HG02571 (cell line): ENCODE results near the gene PKP3.
"Not testable (repeated sequence)": the region's sequence is repeated elsewhere in the genome, so short reads cannot be mapped to it uniquely, and the experiment has no call there.

Experiments
- ATAC-seq: cut with Tn5 transposase; IDR thresholded peaks from one replicate; pipeline ENCODE4 v1.9.1; 2021; ENCODE audit warnings: mild to moderate bottlenecking, moderate library complexity; ENCODE audit not compliant: unreplicated experiment

PKP3 gene

DNA sequence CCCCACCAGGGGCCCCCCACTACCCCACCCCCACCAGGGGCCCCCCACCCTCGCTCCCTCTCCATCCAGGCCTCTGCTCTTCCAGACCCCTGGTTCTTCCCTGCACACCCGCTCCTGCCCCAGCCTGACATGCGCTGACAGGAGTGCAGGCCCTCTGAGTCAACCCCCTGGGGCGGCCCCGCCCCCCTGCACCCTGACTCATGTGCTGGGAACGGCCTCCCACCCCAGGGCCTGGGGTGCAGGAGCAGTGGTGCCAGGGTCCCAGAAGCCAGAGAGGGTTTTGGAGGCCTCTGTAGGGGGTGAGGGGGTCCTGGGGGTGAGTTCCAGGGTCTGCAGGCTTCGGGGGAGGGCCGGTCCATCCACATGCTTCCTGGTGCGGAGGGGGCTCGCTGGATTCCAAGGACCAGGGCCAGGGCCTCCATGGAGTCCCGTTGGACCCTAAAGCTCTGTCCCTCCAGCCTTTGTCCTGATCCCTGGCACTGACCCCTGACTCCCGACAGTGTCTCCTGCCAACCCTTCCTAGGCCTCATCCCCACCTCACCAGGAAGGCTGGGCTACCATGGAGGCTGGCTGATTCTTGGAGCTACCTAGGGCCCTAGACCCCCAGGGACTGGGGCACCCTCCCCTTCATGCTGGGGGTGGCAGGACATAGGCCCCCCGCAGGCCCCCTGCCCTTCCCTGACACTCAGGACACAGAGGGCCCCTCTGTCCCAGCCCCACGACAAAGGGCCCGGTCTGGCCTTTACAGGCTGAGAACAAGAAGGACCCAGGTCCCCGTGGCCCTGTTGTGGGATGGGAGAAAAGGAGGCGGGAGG, 583 bp upstream of the PKP3 start:
- no peak for ATAC-seq

GRCh38 chr11:394858-395655, 1.0 kb downstream of the PKP3 start:
- no peak for ATAC-seq

GRCh38 chr11:395866-396265, 1.9 kb downstream of the PKP3 start:
- ATAC-seq: no peak

- no peak for ATAC-seq
Measured at GRCh38 chr11:396511-396947, 2.5 kb downstream of the PKP3 start.

GRCh38 chr11:396948-397548, 3.0 kb downstream of the PKP3 start:
- ATAC-seq: no peak

- no peak for ATAC-seq
Measured at GRCh38 chr11:398826-399225, 4.8 kb downstream of the PKP3 start.

- no peak for ATAC-seq
Measured at GRCh38 chr11:399731-400211, 5.8 kb downstream of the PKP3 start.

DNA sequence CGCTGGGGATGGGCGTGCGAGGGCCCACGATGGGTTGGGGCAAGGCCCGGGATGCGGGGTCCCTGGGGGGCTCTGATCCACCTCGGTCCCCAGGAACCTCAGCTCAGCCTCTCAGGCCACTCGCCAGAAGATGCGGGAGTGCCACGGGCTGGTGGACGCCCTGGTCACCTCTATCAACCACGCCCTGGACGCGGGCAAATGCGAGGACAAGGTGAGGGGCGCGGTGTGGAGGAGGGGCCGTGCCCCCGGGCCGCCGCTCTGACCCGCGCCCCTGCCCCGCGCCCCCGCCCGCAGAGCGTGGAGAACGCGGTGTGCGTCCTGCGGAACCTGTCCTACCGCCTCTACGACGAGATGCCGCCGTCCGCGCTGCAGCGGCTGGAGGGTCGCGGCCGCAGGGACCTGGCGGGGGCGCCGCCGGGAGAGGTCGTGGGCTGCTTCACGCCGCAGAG, 6.3 kb downstream of the PKP3 start:
- ATAC-seq: no peak

DNA sequence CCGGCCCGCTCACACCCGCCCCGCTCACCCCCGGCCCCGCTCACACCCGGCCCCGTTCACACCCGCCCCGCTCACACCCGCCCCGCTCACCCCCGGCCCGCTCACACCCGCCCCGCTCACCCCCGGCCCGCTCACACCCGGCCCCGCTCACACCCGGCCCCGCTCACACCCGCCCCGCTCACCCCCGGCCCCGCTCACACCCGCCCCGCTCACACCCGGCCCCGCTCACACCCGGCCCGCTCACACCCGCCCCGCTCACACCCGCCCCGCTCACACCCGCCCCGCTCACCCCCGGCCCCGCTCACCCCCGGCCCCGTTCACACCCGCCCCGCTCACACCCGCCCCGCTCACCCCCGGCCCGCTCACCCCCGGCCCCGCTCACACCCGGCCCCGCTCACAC, 7.2 kb downstream of the PKP3 start:
- ATAC-seq: not testable (repeated sequence)

DNA sequence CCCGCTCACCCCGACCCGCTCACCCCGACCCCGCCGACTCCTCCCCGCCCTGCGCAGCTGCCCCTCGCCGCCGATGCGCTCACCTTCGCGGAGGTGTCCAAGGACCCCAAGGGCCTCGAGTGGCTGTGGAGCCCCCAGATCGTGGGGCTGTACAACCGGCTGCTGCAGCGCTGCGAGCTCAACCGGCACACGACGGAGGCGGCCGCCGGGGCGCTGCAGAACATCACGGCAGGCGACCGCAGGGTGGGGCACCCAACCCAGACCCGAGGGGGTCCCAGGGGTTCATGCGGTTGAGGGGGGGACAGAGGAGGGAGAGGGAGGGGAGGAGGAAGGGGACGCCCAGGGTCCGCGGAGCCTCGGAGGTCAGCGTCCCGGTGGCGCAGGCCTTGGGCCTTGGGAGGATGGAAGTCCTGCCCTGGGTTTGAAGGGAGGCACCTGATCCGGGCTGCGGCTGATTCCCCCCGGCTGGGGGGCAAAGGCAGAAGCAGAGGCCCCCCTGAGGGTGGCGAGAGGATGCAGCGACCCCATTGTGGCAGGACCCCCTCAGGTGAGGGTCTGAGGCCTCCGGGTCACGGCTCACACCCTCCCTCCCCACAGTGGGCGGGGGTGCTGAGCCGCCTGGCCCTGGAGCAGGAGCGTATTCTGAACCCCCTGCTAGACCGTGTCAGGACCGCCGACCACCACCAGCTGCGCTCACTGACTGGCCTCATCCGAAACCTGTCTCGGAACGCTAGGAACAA, 9.2 kb downstream of the PKP3 start:
- ATAC-seq: no peak

- no peak for ATAC-seq
Measured at GRCh38 chr11:403761-404431, 9.9 kb downstream of the PKP3 start.

DNA sequence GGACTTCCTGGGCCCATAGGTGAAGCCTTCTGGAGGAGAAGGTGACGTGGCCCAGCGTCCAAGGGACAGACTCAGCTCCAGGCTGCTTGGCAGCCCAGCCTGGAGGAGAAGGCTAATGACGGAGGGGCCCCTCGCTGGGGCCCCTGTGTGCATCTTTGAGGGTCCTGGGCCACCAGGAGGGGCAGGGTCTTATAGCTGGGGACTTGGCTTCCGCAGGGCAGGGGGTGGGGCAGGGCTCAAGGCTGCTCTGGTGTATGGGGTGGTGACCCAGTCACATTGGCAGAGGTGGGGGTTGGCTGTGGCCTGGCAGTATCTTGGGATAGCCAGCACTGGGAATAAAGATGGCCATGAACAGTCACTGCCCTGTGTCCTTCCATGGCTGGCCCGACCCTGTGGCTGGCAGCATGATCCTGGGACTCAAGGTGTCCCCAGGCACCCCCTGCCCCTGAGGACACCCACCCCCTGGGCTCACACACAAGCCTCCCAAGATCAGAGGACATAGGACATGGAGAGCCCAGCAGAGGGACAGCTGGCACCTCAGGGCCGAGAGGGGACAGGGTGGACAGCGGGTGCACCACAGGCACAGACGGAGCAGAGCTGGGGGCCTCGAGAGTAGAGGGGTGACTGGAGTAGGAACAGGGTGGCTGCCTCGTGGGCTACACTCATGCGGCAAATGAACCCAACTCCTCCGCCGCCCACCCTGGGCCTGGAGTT, 10.7 kb downstream of the PKP3 start:
- no peak for ATAC-seq

DNA sequence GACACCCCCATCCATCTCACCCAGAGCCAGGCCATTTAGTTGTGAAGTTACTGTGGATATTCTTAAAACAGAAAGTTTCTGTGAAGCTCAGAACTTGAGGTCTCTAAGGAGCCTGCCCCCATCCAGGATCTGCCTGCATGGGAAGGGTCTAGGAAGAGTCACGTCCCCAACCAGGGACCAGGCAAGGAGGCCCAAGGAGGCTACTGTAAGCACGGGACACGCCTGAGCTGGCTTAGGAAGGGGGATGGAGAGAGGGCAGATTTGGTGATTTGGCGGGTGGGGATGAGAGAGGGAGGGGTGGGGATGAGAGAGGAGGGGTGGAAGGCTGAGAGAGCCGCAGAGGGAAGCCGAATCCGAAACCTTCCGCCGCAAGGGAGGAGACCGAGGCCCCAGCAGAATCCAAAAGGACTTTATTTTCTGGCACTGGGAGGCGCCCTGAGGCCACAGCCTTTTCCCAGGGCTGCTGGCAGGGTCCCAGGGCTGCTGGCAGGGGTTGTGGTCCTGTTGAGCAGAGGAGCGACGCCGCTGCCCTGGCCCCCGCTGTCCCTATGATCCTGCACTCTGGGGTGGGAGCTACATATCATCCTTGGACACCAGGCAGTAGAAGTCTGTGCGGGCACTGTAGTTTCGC, 11.4 kb downstream of the PKP3 start:
- ATAC-seq: no peak

- ATAC-seq: no peak
Measured at GRCh38 chr11:405954-406795, 12.2 kb downstream of the PKP3 start.

DNA sequence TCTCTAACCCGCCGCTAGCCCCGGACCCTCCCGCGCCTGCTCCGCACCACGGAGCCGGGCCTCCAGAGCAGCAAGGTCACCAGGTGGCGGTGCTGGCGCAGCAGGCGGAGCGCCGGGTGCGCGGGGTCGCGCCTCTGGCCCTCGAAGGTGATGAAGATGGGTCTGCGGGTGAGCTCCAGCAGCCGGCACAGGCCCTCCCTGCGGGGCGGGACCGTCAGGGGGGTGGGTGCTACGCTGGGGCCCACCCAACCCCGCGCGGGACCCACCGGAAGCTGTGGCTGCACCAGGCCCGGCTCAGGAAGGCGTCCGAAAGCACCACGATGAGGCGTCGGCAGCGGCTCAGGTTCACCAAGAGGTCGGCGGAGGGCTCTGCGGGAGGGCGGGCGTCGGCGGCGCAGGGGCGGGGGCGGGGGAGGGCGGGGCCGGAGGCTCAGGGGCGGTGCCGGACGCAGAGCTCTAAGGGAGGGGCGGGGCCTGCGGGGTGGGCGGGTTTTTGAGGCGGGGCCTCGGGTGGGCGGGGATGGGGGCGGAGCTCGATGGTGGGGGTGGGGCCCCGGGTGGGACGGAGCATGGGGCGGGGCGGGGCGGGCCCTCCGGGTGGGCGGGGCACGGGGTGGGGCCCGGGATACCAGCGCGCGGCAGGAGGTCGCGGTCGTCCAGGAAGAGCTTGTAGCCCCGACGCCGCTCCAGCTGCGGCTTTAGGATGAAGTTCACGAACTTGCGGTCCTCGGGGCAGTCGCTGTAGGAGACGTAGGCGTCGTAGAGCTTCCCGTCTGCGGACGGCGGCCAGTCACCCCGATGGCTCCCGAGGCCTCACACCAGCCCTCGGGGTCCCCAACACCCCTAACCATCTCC, 13.0 kb downstream of the PKP3 start:
- ATAC-seq: no peak

DNA sequence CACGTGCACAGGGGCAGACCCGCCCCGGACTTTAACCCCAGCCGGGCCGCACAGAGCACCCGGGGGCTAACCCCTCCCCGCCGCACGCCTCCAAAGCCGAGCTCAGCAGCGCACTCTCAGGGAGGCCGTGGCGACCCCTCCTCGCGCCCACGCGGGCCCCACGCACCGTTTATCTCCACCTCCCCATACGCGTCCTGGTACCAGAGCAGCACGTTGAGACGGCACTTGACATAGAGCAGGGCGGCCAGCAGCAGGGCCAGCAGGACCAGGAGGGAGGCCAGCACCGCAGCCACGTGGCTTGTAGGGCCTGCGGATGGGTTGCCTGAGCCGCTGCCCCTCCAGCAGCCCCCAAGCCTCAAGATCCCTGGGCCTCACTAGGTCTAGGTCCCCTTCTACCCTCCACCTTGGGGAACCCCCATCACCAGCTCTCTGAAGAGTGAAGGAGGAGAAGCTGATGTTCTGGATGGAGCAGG, 13.7 kb downstream of the PKP3 start:
- ATAC-seq: no peak
